Uterus (tissue), 2 donors: ENCODE measurements around the gene UNKL.

Experiments
- CTCF ChIP-seq, 4 experiments: fragments of 200-600 bp in 2 of 4; fragments of 450-650 bp in 2 of 4; sonication (generic) in 2 of 4; IDR thresholded peaks; one replicate each; pipeline ENCODE4 v1.5.1; 2016 to 2019; ENCODE audit warnings: antibody characterized with exemption in 4 of 4, mild to moderate bottlenecking in 2 of 4, moderate library complexity in 1 of 4
- POLR2A ChIP-seq, 2 donors: fragments of 450-650 bp; IDR thresholded peaks; one replicate each; pipeline ENCODE4 v1.6.1; 2016; ENCODE audit warnings: antibody characterized with exemption in 2 of 2, mild to moderate bottlenecking in 1 of 2, moderate library complexity in 1 of 2

DNA sequence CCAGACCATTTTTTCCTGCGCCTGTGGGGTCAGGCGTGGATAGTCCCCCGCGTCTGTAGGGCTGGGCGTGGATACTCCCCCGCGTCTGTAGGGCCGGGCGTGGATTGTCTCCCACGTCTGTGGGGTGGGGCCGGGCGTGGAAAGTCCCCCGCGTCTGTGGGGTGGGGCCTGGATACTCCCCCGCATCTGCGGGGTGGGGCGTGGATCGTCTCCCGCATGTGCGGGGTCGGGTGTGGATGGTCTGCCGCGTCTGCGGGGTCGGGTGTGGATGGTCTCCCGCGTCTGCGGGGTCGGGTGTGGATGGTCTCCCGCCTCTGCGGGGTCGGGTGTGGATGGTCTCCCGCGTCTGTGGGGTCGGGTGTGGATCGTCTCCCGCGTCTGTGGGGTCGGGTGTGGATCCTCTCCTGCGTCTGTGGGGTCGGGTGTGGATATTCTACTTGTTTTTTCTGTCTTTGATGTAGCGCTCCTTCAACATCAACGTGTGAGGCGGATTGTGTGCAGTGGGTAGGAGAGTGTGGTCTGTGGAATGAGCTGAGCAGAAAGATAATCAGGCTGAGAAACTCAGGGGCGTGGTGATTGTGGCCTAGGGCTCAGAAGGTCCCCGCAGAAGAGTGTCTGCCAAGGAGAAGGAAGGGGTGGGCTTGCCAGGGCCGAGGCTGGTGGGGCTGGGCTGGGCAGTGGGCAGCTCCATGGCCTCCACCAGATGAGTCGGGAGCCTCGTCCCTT is 59.5 kb downstream of the UNKL start:
- TF ChIP-seq CTCF (IDR thresholded peaks at IDR 0.05) (no peak), POLR2A (IDR thresholded peaks at IDR 0.05) (no peak)
